Thoracic aorta (tissue), 2 donors: ENCODE measurements around the gene GPX3. TPM values are rescaled to one million over a fixed set of nuclear protein-coding genes. Genes with fewer than 3 reads are reported as not detected.
A peak's percentile ranks its signal among the peaks of the same experiment; 100 is the strongest.

ENCODE experiments used
- ATAC-seq: fragments of 150-250 bp; one replicate; pipeline ENCODE4 v1.8.0; 2017; ENCODE audit warnings: low read depth; ENCODE audit not compliant: insufficient number of reproducible peaks, low FRiP score
- DNase-seq: peaks from one replicate; pipeline ENCODE4 v3.0.0-alpha.2; 2020; ENCODE audit warnings: low spot score
- H3K27ac ChIP-seq, 2 donors: fragments of 200-600 bp; sonication (generic); 1 replicate in 1 of 2; 2 replicates in 1 of 2; pipeline ENCODE4 v1.5.1; 2016; ENCODE audit warnings: mild to moderate bottlenecking in 2 of 2, moderate library complexity in 2 of 2
- H3K27me3 ChIP-seq: fragments of 200-600 bp; sonication (generic); replicated peaks from 2 replicates; pipeline ENCODE4 v1.6.0; 2016; ENCODE audit warnings: mild to moderate bottlenecking; ENCODE audit not compliant: insufficient read depth
- H3K36me3 ChIP-seq: fragments of 200-600 bp; sonication (generic); one replicate; pipeline ENCODE4 v1.5.1; 2016
- H3K4me1 ChIP-seq, 2 donors: fragments of 200-600 bp; sonication (generic); 1 replicate in 1 of 2; 2 replicates in 1 of 2; pipeline versions ENCODE4 v1.5.1 to v1.6.0; 2016; ENCODE audit warnings: low read depth in 2 of 2, mild to moderate bottlenecking in 1 of 2; ENCODE audit not compliant: control insufficient read depth in 1 of 2
- H3K4me3 ChIP-seq: fragments of 200-600 bp; sonication (generic); 2 replicates; pipeline ENCODE4 v1.5.1; 2016; ENCODE audit warnings: mild to moderate bottlenecking
- H3K9me3 ChIP-seq: fragments of 200-600 bp; sonication (generic); 2 replicates; pipeline ENCODE4 v1.5.1; 2016
- CTCF ChIP-seq: fragments of 200-600 bp; sonication (generic); IDR thresholded peaks from one replicate; pipeline ENCODE4 v1.5.1; 2019; ENCODE audit warnings: antibody characterized with exemption
- total RNA-seq, 2 donors: library from RNA; depleted of rRNA; stranded (reverse); fragments of >200 nt; gene quantifications; one replicate each; pipeline versions ENCODE4 v1.1.0 to v1.2.3, GENCODE V29; 2016

Gene GPX3
- total RNA-seq, 2 donors from 2014 or later: 1,240 to 1,874 TPM

GRCh38 chr5:151006704-151007334 lies 13.6 kb upstream of the GPX3 start:
- peak overlapping the region; percentile 3 to 62 for H3K27ac ChIP-seq
- no peaks in the 10 kb centered on the region for H3K36me3 ChIP-seq
- no peak overlapping the region for H3K4me3 ChIP-seq
- TF ChIP-seq CTCF: no peak
- no peaks in the 10 kb centered on the region for H3K27me3 ChIP-seq
- H3K9me3 ChIP-seq: no peaks in the 10 kb centered on the region
- H3K4me1 ChIP-seq: peaks cover 7 to 32% of the 10 kb centered on the region in 2 donors
- no peak for ATAC-seq
- DNase-seq: no peak

GRCh38 chr5:151007430-151008209 lies 12.8 kb upstream of the GPX3 start:
- Histone ChIP-seq H3K27ac (no peak overlapping the region), H3K27me3 (no peaks in the 10 kb centered on the region), H3K36me3 (no peaks in the 10 kb centered on the region), H3K9me3 (no peaks in the 10 kb centered on the region), H3K4me1 (peaks cover 7 to 32% of the 10 kb centered on the region in 2 donors), H3K4me3 (no peak overlapping the region)
- DNase-seq: no peak
- no peak for ATAC-seq
- no peak for TF ChIP-seq CTCF

GRCh38 chr5:151008210-151008491 lies 12.2 kb upstream of the GPX3 start:
- ATAC-seq (no peak), DNase-seq (no peak)
- H3K36me3 ChIP-seq: no peaks in the 10 kb centered on the region
- no peaks in the 10 kb centered on the region for H3K27me3 ChIP-seq
- H3K4me1 ChIP-seq: peaks cover 7 to 32% of the 10 kb centered on the region in 2 donors
- no peaks in the 10 kb centered on the region for H3K9me3 ChIP-seq
- no peak for TF ChIP-seq CTCF
- H3K27ac ChIP-seq: no peak overlapping the region
- H3K4me3 ChIP-seq: no peak overlapping the region

GRCh38 chr5:151008906-151009305 lies 11.5 kb upstream of the GPX3 start:
- DNase-seq (no peak), ATAC-seq (no peak)
- Histone ChIP-seq H3K27ac (no peak overlapping the region), H3K27me3 (no peaks in the 10 kb centered on the region), H3K4me1 (peaks cover 7 to 32% of the 10 kb centered on the region in 2 donors), H3K9me3 (no peaks in the 10 kb centered on the region), H3K4me3 (no peak overlapping the region), H3K36me3 (no peaks in the 10 kb centered on the region)
- no peak for TF ChIP-seq CTCF

GRCh38 chr5:151012862-151013261 lies 7.5 kb upstream of the GPX3 start:
- no peaks in the 10 kb centered on the region for H3K27me3 ChIP-seq
- H3K4me1 ChIP-seq: no peaks in the 10 kb centered on the region
- ATAC-seq (no peak), DNase-seq (no peak)
- no peak for TF ChIP-seq CTCF
- no peak overlapping the region for H3K4me3 ChIP-seq
- no peaks in the 10 kb centered on the region for H3K36me3 ChIP-seq
- H3K27ac ChIP-seq: no peak overlapping the region
- H3K9me3 ChIP-seq: no peaks in the 10 kb centered on the region
